Measurements from ENCODE around the gene ATP2C2.
A peak's percentile ranks its signal among the peaks of the same experiment; 100 is the strongest.
"Not testable (repeated sequence)": the region's sequence is repeated elsewhere in the genome, so short reads cannot be mapped to it uniquely, and the experiment has no call there.

ATP2C2 gene

GRCh38 chr16:84398701-84399100 is 30.4 kb downstream of the ATP2C2 start:
- DNase-seq, result no peak

GRCh38 chr16:84399912-84400311 is 31.6 kb downstream of the ATP2C2 start:
- not testable (repeated sequence) for DNase-seq

GRCh38 chr16:84403435-84403834 is 35.1 kb downstream of the ATP2C2 start:
- DNase-seq, result not testable (repeated sequence)

GRCh38 chr16:84404324-84404723 is 36.0 kb downstream of the ATP2C2 start:
- no peak for DNase-seq

GRCh38 chr16:84404936-84405639 is 36.8 kb downstream of the ATP2C2 start:
- no peak for DNase-seq

GRCh38 chr16:84406006-84406963 is 37.9 kb downstream of the ATP2C2 start:
- DNase-seq, result no peak

GRCh38 chr16:84407588-84408313 is 39.4 kb downstream of the ATP2C2 start:
- no peak for DNase-seq

- no peak for DNase-seq
Observed at GRCh38 chr16:84408314-84408690, 40.0 kb downstream of the ATP2C2 start.

- no peak for DNase-seq
Observed at GRCh38 chr16:84408856-84409255, 40.5 kb downstream of the ATP2C2 start.

- DNase-seq, result no peak
Observed at GRCh38 chr16:84410361-84411138, 42.2 kb downstream of the ATP2C2 start.

GRCh38 chr16:84411768-84412167 is 43.4 kb downstream of the ATP2C2 start:
- DNase-seq, result no peak

- DNase-seq, result no peak
Observed at GRCh38 chr16:84412262-84412661, 43.9 kb downstream of the ATP2C2 start.

- DNase-seq, result no peak
Observed at GRCh38 chr16:84413244-84414004, 45.1 kb downstream of the ATP2C2 start.

GRCh38 chr16:84414789-84415326 is 46.5 kb downstream of the ATP2C2 start:
- peak; percentile 20 for DNase-seq

GRCh38 chr16:84416407-84417321 is 48.3 kb downstream of the ATP2C2 start:
- no peak for DNase-seq

- no peak for DNase-seq
Observed at GRCh38 chr16:84418056-84418849, 49.9 kb downstream of the ATP2C2 start.

- no peak for DNase-seq
Observed at GRCh38 chr16:84419730-84420129, 51.4 kb downstream of the ATP2C2 start.

GRCh38 chr16:84420556-84420955 is 52.2 kb downstream of the ATP2C2 start:
- DNase-seq, result peak; percentile 17

Data from RPMI8226 (cell line).